Activated CD4-positive, alpha-beta T cell treated with anti-CD3 and anti-CD28 coated beads, Interleukin-2, amount 50 U/mL, for 16 hours (primary cell): ENCODE data around the gene MAPK14.

Experiments
- DNase-seq: peaks from one replicate; pipeline ENCODE4 v3.0.0-alpha.2; 2020

MAPK14 gene

GRCh38 chr6:36038120-36038876 is 10.7 kb downstream of the MAPK14 start:
- DNase-seq = no peak

DNA sequence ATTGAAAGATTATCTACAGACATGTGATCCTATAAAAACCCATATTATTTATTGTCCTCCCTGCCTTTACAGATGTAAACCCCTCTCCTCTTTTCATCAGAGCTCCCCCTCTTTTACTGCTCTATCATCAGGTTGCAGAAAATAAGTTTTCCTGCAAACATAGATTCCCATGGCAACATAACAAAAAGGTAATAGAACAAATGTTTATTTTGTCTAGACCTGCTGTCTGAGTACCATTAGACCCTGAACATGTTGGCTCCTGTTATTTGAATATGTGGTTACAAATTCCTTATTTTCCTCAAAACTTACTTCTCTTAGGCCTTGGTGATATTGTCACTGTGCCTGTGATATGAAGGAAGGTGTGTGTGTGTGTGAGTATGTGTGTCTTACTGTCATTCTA is 11.5 kb downstream of the MAPK14 start:
- no peak for DNase-seq

DNA sequence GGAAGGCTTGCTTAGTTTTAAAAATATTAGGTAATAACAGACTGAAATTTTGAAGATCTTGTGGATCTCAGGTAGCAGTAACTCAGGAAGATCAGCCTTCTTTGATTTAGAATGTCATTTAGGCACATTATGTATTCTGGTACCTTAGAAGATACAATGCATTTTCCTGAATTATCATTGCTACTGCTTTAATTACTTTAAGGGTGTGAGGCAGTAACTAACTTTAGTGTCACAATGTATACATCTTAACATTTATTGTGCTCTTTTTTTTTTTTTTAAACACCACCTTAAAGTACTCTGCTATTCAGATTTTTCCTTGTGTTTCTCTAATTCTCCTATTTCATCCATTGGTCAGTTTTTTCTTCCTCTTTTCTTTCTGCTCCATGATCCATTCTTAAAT is 13.3 kb downstream of the MAPK14 start:
- no peak for DNase-seq

DNA sequence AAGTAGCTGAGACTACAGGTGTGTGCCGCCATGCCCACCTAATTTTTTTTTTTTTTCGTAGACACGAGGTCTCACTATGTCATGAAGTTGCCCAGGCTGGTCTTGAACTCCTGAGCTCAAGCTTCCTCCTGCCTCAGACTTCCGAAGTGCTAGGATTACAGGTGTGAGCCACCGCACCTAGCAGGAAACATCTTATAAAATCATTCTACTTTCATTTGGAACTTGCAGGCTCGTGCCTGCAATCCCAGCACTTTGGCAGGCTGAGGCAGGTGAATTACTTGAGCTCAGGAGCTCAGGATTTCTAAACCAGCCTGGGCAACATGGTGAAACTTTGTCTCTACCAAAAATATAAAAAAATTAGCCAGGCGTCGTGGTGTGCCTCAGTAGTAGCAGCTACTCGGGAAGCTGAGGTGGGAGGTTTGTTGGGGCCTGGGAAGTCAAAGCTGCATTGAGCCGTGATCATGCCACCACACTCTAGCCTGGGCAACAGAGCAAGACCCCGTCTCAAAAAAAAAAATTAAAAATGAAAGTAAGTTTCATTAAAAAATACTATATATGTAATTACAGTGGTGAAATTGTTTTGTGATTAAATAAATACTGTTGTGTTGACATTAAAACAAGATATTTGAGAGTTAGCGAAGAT is 15.1 kb downstream of the MAPK14 start:
- no peak for DNase-seq

GRCh38 chr6:36049582-36049981 is 22.0 kb downstream of the MAPK14 start:
- DNase-seq = no peak

- no peak for DNase-seq
Measured at GRCh38 chr6:36050305-36050704, 22.7 kb downstream of the MAPK14 start.

GRCh38 chr6:36050947-36051710 is 23.5 kb downstream of the MAPK14 start:
- DNase-seq = no peak

- no peak for DNase-seq
Measured at GRCh38 chr6:36052097-36052496, 24.5 kb downstream of the MAPK14 start.

- DNase-seq = no peak
Measured at GRCh38 chr6:36053878-36054277, 26.3 kb downstream of the MAPK14 start.

DNA sequence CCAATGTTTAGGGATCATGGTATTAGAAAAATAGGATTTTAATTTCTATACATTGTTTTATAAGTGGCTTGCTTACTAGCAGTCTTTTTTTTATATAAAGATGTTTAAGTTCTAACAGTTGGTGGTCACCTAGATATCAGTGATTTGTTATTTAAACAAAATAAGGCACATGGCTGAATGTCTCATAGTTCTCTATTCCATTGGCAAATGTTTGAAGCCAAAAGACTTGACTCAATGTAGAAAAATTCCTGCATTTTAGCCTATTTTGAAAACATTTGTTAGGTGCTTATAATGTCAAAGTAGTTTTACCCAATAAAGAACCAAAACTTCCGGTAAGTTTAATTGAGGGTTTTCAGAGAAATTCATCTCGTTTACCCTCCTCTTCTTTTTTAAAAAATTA is 26.8 kb downstream of the MAPK14 start:
- no peak for DNase-seq

DNA sequence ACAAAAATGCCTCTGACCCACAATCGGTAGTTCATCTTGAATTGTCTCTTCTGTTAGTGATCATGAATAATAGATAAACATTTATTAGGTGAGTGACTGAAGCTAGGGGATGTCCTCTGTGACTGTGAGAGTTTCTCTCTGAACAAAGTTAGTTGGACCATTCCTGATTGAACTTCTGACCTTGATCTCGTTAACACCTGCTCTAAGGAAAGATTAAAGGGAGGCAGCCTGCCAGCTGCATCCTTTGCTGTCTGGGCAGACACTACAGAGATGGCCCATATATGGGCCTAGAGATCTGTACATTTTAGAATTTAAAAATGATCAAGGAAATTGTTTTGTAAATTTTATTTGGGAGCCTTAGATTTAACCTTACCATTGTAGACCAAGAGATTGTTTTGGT is 27.3 kb downstream of the MAPK14 start:
- no peak for DNase-seq

DNA sequence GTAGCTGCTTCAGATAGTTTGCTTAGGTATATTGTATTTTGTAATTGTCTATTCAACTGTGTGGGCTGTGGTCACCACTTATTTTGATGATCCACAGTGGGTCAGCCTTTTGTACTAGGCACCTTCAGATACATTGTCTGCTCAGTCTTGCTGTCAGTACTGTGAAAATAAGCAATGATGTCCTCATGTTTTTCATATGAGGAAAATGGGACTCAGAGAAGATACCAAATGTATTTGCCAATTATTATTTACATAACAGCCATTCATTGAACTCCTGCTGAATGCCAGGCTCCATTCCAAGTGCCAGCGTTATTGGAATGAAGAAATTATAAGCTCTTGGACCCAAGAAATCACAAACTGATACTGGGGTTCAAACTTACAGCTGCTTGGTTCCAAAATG is 28.6 kb downstream of the MAPK14 start:
- DNase-seq = no peak

DNA sequence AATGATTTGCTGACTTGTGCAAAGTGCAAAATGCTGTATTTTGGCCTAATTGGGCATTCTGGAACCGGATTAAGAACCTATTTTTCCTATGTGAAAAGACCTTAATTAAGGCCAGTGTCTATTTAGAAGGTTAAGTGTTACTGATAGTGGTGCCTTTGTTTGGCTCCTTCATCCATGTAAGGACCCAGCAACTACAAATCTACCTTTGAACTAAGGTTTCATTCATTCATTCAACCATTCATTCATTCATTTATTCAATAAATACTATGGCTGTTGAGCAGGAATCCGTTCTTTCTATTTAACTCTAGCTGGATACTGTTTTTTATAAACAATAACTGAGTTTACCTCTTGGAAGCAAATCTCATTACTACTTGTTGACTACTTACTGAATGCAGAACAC is 33.6 kb downstream of the MAPK14 start:
- DNase-seq = no peak

GRCh38 chr6:36062247-36062646 is 34.6 kb downstream of the MAPK14 start:
- DNase-seq = no peak

DNA sequence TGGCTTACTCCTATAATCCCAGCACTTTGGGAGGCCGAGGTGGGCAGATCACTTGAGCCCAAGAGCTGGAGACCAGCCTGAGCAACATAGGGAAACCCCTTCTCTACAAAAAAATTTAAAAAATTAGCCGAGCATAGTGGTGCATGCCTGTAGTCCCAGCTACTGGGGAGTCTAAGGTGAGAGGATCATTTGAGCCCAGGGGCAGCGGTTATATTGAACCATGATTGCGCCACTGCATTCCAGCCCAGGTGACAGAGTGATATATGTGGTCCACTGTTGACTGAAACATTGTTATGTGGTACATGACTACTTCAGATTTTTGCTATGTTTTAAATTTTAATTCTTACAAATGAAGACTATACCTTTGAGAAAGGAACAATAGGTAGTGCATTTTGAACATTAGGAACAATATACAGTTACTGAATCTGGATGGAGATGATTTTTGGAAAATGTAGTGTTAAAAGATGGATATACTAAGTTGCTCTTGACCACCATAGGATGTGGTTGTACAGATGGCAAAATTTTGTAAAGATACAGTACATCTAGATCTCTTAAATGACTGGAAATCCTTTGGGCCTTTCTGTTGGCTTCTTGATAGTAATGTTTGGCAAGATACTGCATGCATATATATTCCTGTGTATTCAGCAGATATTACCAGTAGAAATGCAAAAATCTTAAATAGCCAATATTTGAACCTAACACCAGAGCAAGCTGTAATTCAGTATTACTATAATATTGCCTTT is 35.9 kb downstream of the MAPK14 start:
- DNase-seq = no peak

- DNase-seq = no peak
Measured at GRCh38 chr6:36064770-36065396, 37.3 kb downstream of the MAPK14 start.

DNA sequence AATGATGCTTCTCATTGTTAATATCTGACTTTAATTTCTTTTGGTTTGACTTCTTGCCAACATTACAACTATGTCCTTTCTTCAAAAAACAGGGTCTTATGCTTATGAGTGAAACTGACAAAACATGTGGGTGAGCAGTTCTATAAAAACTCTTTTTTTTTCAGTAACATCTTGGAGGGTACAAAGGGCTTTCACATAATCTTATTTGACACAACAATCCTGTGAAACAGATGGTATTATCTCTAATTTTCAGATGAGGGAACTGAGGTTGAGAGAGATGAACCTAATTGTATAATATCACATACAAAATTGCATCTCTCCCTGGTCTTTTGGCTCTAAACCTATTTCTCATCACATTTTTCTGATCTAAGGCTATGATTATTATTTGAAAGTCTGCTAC is 38.3 kb downstream of the MAPK14 start:
- DNase-seq = no peak

DNA sequence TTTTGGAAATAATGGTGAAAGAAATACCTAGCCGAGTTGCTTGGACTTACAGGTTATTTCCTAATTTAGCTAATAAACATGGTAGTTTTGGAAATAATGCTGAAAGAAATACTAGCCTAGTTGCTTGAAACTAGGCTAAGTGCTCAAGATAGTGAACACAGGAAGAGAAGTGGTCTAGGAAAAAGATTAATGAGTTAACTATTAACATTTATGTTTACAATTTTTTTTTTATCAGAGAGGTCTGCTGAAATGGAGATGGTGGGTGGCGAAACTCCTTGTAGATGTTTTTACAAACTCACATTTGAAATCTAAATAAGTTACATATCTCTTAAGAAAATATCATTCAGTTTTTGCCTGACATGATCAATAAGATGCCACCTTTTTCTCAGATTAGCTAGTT is 39.2 kb downstream of the MAPK14 start:
- DNase-seq = no peak

DNA sequence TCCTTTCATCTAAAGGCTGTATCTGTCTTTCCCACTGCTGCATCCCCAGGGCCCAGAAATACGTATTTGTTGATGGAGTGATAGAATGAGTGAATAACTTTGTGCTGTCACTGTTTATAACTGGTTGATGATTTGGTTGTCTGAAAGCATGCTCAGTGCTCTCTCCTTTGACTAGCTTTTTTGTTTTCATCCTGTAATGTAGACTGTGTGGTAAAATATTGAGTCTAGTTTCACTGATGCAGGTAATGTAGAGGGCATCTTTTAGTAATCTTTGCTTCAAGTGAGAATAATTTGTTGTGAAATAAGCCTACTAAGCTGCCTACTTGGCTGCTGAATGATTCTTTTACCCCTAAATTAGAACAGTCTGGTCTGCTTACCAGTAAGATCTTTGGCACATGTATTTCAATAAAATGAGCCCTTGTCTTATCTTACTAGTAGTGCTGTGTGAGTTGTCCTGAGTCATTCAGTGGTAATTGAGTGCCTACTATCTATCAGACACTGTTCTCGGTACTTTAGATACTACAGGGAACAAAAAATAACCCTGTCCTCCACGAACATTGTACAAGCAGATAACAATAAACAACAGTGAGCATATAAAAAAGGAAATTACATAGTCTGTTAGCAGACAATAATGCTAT is 39.9 kb downstream of the MAPK14 start:
- DNase-seq = no peak

GRCh38 chr6:36068012-36068392 is 40.4 kb downstream of the MAPK14 start:
- no peak for DNase-seq

DNA sequence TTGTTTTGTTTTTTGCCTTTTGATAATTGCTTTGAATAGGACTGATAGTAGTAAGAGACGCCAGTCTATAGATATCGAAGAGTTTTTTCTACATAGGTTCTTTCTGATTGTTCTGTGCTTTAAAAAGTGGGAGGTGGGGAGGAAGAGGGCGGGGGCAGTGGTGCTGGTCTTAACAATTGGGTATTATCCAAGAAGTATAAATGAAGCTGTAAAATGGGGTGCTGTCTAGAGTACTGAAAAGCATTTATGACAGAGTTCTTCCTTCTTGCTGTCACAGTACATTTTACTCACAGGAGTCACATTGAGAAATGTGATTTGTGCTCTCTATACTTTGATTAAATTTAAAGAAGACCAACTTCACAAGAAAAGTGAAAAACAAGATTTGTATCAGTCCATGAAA is 41.0 kb downstream of the MAPK14 start:
- no peak for DNase-seq

- no peak for DNase-seq
Measured at GRCh38 chr6:36069573-36069972, 42.0 kb downstream of the MAPK14 start.
